SK-N-MC (cell line): ENCODE results near the gene GLUL.

Experiments used
- EZH2 ChIP-seq: fragments of 200-600 bp; sonication (generic); IDR thresholded peaks from one replicate; pipeline ENCODE4 v1.6.1; 2017; ENCODE audit warnings: antibody characterized with exemption
- POLR2AphosphoS5 ChIP-seq: IDR thresholded peaks from 2 replicates; pipeline ENCODE4 v1.6.1; 2012; ENCODE audit warnings: mild to moderate bottlenecking, low read depth, low read length, borderline replicate concordance

- TF ChIP-seq EZH2 (no peak), POLR2AphosphoS5 (no peak)
These were observed 21.9 kb upstream of the GLUL start for GRCh38 chr1:182413486-182413885.
